Raji (cell line): ENCODE results near the gene GPR15.

Experiments
- POLR2A ChIP-seq: IDR thresholded peaks from 2 replicates; pipeline ENCODE4 v1.6.1; 2011; ENCODE audit warnings: low read depth, low read length, control low read depth; ENCODE audit not compliant: insufficient read depth

GPR15 gene

DNA sequence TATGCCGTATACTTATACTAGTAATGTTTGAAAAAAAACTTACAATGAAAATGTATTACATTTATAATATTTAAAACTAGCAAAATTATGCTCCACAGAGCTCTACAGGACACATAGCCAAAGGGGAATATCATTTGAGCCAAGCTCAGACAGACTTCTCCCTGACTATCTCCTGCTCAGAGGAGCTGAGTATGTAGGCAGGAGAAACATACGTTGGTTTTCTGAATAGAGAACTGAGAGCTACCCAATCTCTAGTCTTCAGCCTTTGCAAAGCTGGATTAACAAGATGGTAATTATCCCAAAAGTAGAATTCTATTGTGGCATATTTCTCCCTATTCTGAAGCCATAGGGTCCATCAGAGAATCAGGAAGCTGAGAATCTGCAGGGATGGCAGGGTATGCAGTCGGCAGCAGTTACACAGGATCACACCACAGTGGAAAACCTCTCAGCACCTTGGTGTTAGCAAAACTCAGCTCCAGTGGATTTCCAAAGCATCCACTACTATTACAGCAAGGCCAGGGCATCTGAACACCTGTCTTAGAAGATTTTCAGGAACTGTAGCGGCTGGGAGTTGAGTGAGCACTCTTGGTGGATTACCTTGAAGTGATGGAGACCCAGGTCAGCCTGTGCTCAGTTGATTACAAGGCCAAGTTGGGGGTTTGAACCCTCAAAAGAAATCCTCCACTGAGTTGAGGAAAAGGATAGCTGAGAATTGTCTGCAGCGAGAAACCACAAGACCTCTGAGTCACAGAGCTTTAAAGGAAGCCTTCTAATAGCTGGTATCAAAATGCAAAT is 30.1 kb downstream of the GPR15 start:
- no peak for TF ChIP-seq POLR2A

GRCh38 chr3:98563661-98564281 is 32.0 kb downstream of the GPR15 start:
- no peak for TF ChIP-seq POLR2A

GRCh38 chr3:98564282-98565005 is 32.7 kb downstream of the GPR15 start:
- TF ChIP-seq POLR2A = no peak

- TF ChIP-seq POLR2A = no peak
Observed at GRCh38 chr3:98565237-98565643, 33.5 kb downstream of the GPR15 start.

GRCh38 chr3:98565843-98566242 is 34.1 kb downstream of the GPR15 start:
- TF ChIP-seq POLR2A = no peak

GRCh38 chr3:98567666-98568270 is 36.0 kb downstream of the GPR15 start:
- no peak for TF ChIP-seq POLR2A

DNA sequence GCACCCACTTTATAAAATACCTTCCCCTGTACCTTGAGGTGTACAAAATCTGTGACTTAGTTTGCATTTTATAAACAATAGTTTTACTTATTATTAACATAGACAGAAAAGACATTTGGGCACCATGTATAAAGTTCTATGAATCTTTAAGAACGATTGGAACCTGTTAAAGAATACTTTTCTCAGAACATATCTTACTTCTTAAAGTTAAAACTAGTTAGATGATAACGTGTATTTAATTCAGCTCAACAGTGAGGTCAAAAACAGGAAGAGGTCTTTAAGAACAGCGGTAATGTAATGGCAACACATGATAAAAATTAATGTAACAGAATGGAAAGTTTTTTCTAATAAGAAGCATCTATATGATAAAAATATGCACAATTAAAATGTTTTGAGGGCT is 36.6 kb downstream of the GPR15 start:
- TF ChIP-seq POLR2A = no peak

- TF ChIP-seq POLR2A = no peak
Observed at GRCh38 chr3:98573181-98573728, 41.5 kb downstream of the GPR15 start.

DNA sequence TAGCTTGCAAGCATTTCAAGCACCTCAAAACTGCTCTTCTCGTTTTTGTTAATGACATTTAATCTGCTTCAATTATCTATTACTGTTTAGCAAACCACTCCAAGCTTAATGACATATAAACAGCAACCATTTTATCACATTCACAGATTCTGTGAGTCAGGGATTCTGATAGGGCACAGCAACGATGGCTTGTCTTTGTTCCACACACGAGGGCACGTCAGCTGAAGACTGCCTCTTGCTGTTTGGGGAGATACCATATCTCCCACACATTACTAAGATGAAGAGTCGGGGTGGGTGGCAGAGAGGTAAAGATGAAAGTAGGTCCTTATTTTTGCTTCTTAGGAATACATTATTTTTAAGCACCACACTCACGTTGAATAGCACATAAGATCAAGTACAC is 42.4 kb downstream of the GPR15 start:
- TF ChIP-seq POLR2A = no peak

GRCh38 chr3:98577178-98577895 is 45.6 kb downstream of the GPR15 start:
- TF ChIP-seq POLR2A = no peak

DNA sequence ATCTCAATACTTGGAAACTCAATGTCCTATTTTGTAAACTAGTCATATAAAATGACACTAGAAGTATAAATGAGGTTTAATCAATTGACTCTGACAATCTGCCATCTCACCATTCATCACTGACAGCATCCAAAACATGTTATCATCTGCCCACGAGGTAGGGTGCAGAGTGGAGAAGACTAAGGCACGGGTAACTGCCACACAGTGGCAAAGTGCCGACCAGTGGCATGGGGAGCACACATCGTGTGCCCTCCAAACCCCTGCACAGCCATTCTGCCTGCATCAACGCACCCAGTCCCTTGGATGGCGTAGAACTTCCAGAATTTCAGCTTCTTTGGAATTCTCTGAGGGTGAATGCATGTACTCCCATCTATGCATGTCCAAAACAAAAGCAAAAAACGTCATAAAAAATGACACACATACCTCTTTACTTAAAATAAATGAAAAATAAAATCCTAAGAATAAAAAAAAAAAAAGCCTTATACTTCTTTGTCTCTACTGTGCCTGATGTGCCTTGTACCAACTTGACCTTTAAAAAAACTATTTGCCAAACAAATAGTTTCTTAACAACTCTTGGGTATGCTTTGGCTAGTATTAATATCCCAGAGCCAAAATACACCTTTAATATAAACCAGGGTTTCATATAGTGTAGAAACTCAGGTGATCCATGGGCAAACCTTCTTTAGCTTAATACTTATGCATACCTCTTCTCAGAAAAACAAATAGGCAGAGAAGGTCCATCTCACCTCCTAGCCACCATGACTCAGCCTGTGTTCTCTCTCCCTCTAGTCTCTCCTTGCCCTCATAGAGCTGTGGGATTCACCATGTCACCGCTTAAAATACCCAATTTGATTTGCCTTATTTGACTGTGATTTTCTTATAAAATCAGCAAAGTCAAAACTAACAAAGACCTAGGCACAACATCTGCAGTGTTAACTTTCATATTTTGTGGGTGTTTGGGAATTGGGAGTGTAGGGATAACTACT is 48.9 kb downstream of the GPR15 start:
- TF ChIP-seq POLR2A = no peak

DNA sequence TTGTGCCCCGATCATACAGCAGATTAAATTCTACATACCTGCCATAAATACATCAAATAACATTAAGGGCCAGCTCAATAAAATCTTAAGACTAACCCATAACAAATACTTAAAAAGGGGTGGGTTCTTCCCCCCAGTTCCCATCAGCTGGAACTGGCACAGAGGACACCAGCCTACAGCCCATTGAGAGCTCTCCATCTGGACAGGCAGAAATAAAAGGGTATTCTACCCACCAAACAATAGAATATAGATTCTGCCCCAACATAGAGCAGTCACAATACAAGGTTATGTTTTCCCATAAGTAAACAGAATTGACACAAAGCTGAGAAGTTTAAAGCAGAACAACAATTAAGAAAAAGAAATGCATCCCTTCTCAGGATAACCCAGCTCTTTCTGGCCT is 49.7 kb downstream of the GPR15 start:
- TF ChIP-seq POLR2A = no peak

- TF ChIP-seq POLR2A = no peak
Observed at GRCh38 chr3:98582042-98582441, 50.3 kb downstream of the GPR15 start.

DNA sequence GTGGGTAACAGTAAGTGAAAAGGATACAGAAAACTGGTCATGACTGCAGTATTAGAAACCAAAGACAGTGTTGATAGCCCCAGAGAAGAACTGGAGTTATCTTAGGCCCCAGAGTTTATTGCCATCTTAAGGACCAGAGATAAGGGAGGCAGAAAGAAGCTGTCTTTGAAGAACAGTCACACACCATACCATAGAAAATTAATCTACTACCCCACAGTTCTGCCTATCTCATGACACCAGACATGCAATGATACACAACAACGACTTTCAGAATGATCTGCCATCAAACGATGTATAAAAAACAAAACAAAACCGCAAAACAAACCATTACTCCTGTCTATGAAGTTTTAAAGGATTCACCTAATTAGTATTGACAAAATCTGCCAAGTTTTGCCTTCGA is 52.0 kb downstream of the GPR15 start:
- no peak for TF ChIP-seq POLR2A
